Chondrocyte (in vitro differentiated cells): ENCODE measurements around the gene EML3. TPM values are rescaled to one million over a fixed set of nuclear protein-coding genes. Genes with fewer than 3 reads are reported as not detected.

Source experiments
- DNase-seq: peaks from one replicate; pipeline ENCODE4 v3.0.0; 2021; ENCODE audit warnings: mixed read lengths, low spot score
- H3K27ac Mint-ChIP-seq: one replicate; pipeline ENCODE4 v1.8.0; 2021; ENCODE audit warnings: mild to moderate bottlenecking, moderate library complexity, mixed read lengths; ENCODE audit not compliant: unreplicated experiment
- H3K27me3 Mint-ChIP-seq: 2 replicates; pipeline ENCODE4 v1.8.0; 2021; ENCODE audit warnings: low read depth, mixed read lengths
- H3K36me3 Mint-ChIP-seq: 2 replicates; pipeline ENCODE4 v1.8.0; 2021; ENCODE audit warnings: low read depth, mixed read lengths
- H3K4me1 Mint-ChIP-seq: 2 replicates; pipeline ENCODE4 v1.8.0; 2021; ENCODE audit warnings: low read depth, mild to moderate bottlenecking, mixed read lengths
- H3K4me3 Mint-ChIP-seq: one replicate; pipeline ENCODE4 v1.8.0; 2021; ENCODE audit warnings: mild to moderate bottlenecking, moderate library complexity, mixed read lengths; ENCODE audit not compliant: unreplicated experiment
- H3K9me3 Mint-ChIP-seq: 2 replicates; pipeline ENCODE4 v1.8.0; 2021; ENCODE audit warnings: low read depth, mixed read lengths
- total RNA-seq: library from RNA; stranded (reverse); gene quantifications from 3 replicates; pipeline ENCODE4 v1.2.1, GENCODE V29; 2021
- TF ChIP-seq, protein P1 (sequence below): fragments of 200-600 bp; sonication (generic); IDR thresholded peaks from 2 replicates; pipeline ENCODE4 v1.5.0; 2021; ENCODE audit warnings: antibody characterized with exemption, mild to moderate bottlenecking, moderate library complexity

EML3 gene
- total RNA-seq, 1 donor from 2014 or later: 58.9 TPM

GRCh38 chr11:62608776-62609175 lies 3.8 kb downstream of the EML3 start:
- Mint-ChIP-seq H3K27ac (no peak overlapping the region), H3K4me1 (peaks cover 21% of the 10 kb centered on the region), H3K36me3 (peaks cover 10% of the 10 kb centered on the region), H3K4me3 (no peak overlapping the region), H3K27me3 (no peaks in the 10 kb centered on the region), H3K9me3 (no peaks in the 10 kb centered on the region)
- no peak for DNase-seq
- TF ChIP-seq, protein P1, sequence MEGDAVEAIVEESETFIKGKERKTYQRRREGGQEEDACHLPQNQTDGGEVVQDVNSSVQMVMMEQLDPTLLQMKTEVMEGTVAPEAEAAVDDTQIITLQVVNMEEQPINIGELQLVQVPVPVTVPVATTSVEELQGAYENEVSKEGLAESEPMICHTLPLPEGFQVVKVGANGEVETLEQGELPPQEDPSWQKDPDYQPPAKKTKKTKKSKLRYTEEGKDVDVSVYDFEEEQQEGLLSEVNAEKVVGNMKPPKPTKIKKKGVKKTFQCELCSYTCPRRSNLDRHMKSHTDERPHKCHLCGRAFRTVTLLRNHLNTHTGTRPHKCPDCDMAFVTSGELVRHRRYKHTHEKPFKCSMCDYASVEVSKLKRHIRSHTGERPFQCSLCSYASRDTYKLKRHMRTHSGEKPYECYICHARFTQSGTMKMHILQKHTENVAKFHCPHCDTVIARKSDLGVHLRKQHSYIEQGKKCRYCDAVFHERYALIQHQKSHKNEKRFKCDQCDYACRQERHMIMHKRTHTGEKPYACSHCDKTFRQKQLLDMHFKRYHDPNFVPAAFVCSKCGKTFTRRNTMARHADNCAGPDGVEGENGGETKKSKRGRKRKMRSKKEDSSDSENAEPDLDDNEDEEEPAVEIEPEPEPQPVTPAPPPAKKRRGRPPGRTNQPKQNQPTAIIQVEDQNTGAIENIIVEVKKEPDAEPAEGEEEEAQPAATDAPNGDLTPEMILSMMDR: no peak

GRCh38 chr11:62607714-62608113 lies 4.9 kb downstream of the EML3 start:
- peaks cover 29% of the 10 kb centered on the region for H3K4me1 Mint-ChIP-seq
- H3K9me3 Mint-ChIP-seq: no peaks in the 10 kb centered on the region
- H3K4me3 Mint-ChIP-seq: no peak overlapping the region
- TF ChIP-seq, protein P1: no peak
- H3K36me3 Mint-ChIP-seq: peaks cover 10% of the 10 kb centered on the region
- H3K27me3 Mint-ChIP-seq: no peaks in the 10 kb centered on the region
- no peak overlapping the region for H3K27ac Mint-ChIP-seq
- DNase-seq: no peak

- Mint-ChIP-seq H3K27ac (no peak overlapping the region), H3K4me3 (no peak overlapping the region)
Measured at GRCh38 chr11:62605902-62606301, 6.7 kb downstream of the EML3 start.

GRCh38 chr11:62605467-62605866 lies 7.1 kb downstream of the EML3 start:
- no peak for DNase-seq
- Mint-ChIP-seq H3K4me1 (peaks cover 23% of the 10 kb centered on the region), H3K27me3 (no peaks in the 10 kb centered on the region), H3K4me3 (no peak overlapping the region), H3K36me3 (peaks cover 10% of the 10 kb centered on the region), H3K9me3 (no peaks in the 10 kb centered on the region), H3K27ac (no peak overlapping the region)
- TF ChIP-seq, protein P1: no peak

More at GRCh38 chr11:62605902-62606301, 6.7 kb downstream of the EML3 start:
- Mint-ChIP-seq H3K36me3 (peaks cover 10% of the 10 kb centered on the region), H3K4me1 (peaks cover 23% of the 10 kb centered on the region), H3K9me3 (no peaks in the 10 kb centered on the region), H3K27me3 (no peaks in the 10 kb centered on the region)
- DNase-seq: no peak
- TF ChIP-seq, protein P1: no peak

DNA sequence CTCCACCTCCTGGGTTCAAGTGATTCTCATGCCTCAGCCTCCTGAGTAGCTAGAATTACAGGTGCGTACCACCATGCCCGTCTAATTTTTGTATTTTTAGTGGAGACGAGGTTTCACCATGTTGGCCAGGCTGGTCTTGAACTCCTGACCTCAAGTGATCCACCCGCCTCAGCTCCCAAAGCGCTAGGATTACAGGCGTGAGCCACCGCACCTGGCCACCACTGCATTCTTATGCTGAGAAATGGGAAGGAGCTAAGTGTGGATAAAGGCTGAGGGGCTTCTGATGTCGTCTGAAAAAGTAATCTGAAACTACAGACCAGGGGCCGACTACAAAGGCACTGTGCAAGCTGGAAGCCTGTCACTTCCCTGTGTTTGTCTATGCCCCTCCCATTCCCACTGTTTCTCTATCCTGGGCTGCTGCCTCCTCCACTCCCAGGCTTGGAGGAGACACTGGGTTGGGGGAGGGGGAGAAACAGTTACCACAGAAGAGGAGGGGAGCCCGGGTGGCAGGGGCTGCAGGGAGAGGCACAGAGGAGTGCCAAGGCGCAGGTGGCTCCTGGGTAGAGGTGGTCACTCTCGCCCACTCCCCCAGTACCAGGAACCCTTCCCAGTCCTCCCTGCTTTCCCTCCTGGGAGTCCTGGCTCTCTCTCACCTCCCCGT lies 8.0 kb downstream of the EML3 start:
- Mint-ChIP-seq H3K4me1 (peaks cover 29% of the 10 kb centered on the region), H3K27me3 (no peaks in the 10 kb centered on the region), H3K27ac (peak overlapping the region; percentile 17), H3K9me3 (no peaks in the 10 kb centered on the region), H3K36me3 (peaks cover 10% of the 10 kb centered on the region), H3K4me3 (no peak overlapping the region)
- no peak for DNase-seq
- TF ChIP-seq, protein P1: no peak
